GM10248 (cell line): ENCODE data around the gene SETX.

ENCODE experiments used
- CTCF ChIA-PET: fragments of 300-600 bp; sonication (Branson Sonifier 250); formaldehyde crosslinking; extraction: SDS; loops from one replicate; lab custom pipeline; 2021; ENCODE audit warnings: antibody characterized with exemption; lab: Yijun Ruan, JAX
- POLR2A ChIA-PET: fragments of 350-650 bp; sonication (Branson Sonifier 250); formaldehyde crosslinking; extraction: SDS; loops from one replicate; lab custom pipeline; 2020; ENCODE audit warnings: antibody characterized with exemption; lab: Yijun Ruan, JAX
- DNase-seq: peaks from one replicate; pipeline ENCODE4 v3.0.0; 2012; ENCODE audit errors: extremely low spot score
- TF ChIP-seq, protein P1 (sequence below): IDR thresholded peaks from 2 replicates; pipeline ENCODE4 v1.5.1; 2012; ENCODE audit warnings: mild to moderate bottlenecking, low read depth; ENCODE audit errors: extremely low read depth, missing control alignments, control extremely low read depth

Gene SETX

DNA sequence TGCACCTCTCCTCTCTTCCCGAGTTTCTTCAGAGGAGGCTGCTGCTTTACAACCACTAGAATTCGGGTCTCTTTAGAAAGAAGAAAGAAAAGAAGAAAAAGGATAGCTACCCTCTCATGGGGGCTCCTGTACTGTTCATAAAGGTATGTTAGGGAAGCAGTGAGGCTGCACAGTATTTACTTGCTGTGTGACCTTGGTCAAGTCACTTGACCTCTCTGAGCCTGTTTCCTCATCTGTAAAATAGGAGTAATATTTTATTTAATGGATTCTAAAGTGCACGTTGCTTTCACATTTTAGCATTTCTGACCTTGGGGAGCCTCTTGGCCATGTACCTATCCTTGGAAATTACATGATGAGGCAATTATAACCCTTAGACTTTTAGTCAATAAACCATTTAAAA, 88.8 kb downstream of the SETX start:
- no peak for DNase-seq
- ChIA-PET POLR2A (no interaction called here), CTCF (interaction anchor here (1.8 kb wide), 1 partner anchor 13 kb away, joined by 5 read pairs; no protein-coding TSS in a partner anchor)
- TF ChIP-seq, protein P1, sequence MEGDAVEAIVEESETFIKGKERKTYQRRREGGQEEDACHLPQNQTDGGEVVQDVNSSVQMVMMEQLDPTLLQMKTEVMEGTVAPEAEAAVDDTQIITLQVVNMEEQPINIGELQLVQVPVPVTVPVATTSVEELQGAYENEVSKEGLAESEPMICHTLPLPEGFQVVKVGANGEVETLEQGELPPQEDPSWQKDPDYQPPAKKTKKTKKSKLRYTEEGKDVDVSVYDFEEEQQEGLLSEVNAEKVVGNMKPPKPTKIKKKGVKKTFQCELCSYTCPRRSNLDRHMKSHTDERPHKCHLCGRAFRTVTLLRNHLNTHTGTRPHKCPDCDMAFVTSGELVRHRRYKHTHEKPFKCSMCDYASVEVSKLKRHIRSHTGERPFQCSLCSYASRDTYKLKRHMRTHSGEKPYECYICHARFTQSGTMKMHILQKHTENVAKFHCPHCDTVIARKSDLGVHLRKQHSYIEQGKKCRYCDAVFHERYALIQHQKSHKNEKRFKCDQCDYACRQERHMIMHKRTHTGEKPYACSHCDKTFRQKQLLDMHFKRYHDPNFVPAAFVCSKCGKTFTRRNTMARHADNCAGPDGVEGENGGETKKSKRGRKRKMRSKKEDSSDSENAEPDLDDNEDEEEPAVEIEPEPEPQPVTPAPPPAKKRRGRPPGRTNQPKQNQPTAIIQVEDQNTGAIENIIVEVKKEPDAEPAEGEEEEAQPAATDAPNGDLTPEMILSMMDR = no peak

DNA sequence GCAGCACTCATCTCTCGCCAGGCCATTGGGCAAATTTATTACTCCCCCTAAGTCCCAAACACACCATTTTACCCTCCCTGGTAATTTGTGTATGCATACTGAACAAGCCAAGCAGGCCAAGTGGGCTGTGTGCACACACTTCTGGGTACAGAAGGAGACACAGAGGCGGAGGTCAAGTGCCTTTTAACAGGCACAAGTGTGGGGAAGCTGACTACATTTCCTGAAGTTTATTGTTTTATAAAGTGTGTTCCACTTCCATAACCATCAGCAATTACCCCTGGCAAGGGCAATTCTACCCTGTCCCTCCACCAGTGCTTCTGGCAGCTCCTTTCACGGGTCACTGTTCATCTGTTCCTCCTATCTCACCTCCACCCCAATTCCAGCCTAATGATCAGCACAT, 93.9 kb downstream of the SETX start:
- ChIA-PET POLR2A (no interaction called here), CTCF (interaction anchor here (1.1 to 5.7 kb wide), 6 partner anchors 8 to 501 kb away, joined by 3 to 37 read pairs (median 6); no protein-coding TSS in a partner anchor)
- DNase-seq = no peak
- TF ChIP-seq, protein P1 = no peak

DNA sequence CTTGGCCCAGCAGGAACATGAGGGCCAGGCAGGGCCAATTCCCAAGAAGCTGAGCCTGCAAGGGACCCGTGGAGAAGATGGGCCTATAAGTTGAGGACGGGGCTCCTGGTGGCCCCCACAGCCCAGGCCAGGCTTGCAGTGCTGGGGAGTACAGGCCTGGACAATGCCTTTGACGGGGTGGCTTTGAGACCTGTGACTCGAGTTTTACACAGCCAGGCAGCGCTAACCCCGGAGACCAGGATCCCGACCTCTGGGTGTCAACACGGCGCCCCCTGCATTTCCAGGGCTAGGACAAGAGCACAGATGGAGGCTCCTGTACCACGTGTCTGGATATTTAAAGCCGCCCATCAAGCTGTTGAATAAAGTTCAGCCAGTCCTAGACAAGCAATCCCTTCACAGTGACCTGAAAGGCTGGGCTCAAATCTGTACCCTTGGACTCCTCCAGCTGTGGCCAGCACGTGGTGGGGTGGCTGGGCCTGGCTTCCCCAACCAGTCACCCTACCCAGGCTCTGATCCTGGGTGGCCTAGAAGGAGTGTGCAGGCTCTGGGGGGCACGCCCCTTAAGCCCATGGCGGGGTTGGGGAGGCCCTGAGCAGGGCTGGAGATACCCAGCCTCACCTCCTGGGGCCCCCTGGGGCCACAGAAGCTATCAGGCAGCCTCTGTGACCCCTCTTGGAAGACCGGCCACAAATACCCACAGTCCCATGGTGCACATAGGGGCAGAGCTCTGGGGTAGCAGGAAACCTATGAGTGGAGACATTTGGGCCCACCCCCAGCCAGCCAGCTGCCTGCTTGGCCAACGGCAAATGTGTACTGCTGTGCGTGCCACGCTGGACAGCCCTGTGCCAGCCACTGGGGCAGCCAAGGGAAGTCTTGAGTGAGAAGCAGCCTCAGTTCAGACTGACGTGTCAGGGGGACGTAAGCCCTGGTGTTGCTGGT, 104.2 kb downstream of the SETX start:
- DNase-seq = no peak
- ChIA-PET CTCF (interaction anchor here (2.3 to 8.6 kb wide), 5 partner anchors 9 to 490 kb away, joined by 8 to 149 read pairs (median 17); no protein-coding TSS in a partner anchor), POLR2A (no interaction called here)
- TF ChIP-seq, protein P1 = no peak

DNA sequence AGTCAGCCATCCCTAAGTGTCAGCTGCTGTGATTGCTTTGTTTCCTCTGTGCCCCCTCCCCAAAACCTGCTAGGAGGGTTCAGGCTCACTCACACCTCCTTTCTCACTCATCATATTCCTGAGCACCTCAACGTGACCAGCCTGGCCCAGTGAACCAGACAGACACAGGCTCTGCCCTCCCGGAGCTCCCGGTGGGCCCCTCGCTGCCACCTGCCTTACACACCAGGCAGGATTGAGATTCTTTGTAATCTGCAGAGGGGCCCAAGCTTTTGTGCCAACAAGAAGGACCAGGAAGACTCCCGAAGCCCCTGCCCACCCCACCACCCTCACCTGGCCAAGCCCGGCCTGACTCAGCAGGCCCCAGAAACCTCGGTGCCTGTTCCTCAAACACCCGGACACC, 105.1 kb downstream of the SETX start:
- TF ChIP-seq, protein P1 = no peak
- POLR2A ChIA-PET = interaction anchor here (0.5 kb wide), 1 partner anchor 493 kb away, joined by 3 read pairs; no protein-coding TSS in a partner anchor
- CTCF ChIA-PET = interaction anchor here (1.4 to 8.6 kb wide), 3 partner anchors 10 to 489 kb away, joined by 7 to 149 read pairs (median 8); no protein-coding TSS in a partner anchor
- DNase-seq = no peak

DNA sequence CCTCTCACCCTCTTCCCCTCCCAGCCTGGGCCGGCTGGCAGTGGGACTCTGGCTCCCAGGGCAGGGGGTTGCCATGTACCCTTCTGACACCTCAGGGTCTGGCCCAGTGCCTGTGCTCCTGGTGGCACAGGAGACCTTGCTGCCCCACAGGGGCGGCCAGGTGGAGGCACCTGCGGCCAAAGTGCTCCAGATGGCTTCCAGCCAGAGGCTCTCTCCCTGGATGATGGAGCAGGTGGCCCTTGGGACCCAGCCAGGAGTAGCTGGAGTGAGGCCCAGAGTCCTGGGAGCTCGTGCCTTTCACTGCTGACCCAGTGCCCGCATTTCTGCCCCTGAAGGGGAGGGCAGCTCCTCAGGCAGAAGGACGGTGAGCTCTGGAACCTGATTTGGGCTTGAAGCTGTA, 105.7 kb downstream of the SETX start:
- TF ChIP-seq, protein P1 = no peak
- CTCF ChIA-PET = interaction anchor here (1.4 to 8.6 kb wide), 3 partner anchors 10 to 489 kb away, joined by 7 to 149 read pairs (median 8); no protein-coding TSS in a partner anchor
- POLR2A ChIA-PET = interaction anchor here (0.5 kb wide), 1 partner anchor 492 kb away, joined by 3 read pairs; no protein-coding TSS in a partner anchor
- DNase-seq = no peak

DNA sequence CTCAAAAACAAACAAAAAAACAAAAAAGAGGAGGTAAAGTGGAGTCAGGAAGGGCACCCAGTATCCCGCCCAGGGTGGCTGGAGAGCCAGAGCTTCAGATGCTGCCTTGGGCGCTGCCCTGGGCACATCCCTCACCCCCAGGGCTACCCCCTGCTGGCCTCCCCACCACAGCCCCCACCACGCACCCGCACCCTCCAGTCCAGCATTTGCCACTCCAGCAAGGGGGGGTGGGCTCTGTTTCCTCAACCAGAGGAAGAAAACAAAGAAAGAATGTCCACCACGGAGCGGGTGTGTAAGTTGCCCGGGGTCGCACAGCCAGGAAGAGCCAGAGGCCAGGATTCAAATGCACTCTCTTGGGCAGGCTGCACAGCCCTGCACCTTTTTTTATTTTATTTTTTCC, 106.8 kb downstream of the SETX start:
- POLR2A ChIA-PET = no interaction called here
- DNase-seq = no peak
- CTCF ChIA-PET = interaction anchor here (1.2 to 3.4 kb wide), 3 partner anchors 12 to 489 kb away, joined by 3 to 24 read pairs (median 3); no protein-coding TSS in a partner anchor
- TF ChIP-seq, protein P1 = no peak
